ENCODE results near the gene KCNQ1.

GRCh38 chr11:2655016-2655719 is 210.4 kb downstream of the KCNQ1 start:
- TF ChIP-seq EZH2 (IDR thresholded peaks at IDR 0.05; ENCODE audit: insufficient read depth, poor library complexity, severe bottlenecking) (no peak), EZH2phosphoT487 (IDR thresholded peaks at IDR 0.05; ENCODE audit: insufficient read depth, low read depth) (no peak)
